T-helper 1 cell (primary cell): ENCODE measurements around the gene IREB2.
"Not testable (repeated sequence)": the region's sequence is repeated elsewhere in the genome, so short reads cannot be mapped to it uniquely, and the experiment has no call there.

Source experiments
- DNase-seq, 5 donors: peaks; one replicate each; pipeline ENCODE4 v3.0.0-alpha.2; 2012 to 2020

The IREB2 gene

GRCh38 chr15:78481917-78482316 is 43.9 kb downstream of the IREB2 start:
- DNase-seq, result no peak

- no peak for DNase-seq
These were observed 54.9 kb downstream of the IREB2 start for GRCh38 chr15:78492872-78493271.

- no peak for DNase-seq
These were observed 63.8 kb downstream of the IREB2 start for GRCh38 chr15:78501857-78502256.

GRCh38 chr15:78502641-78503040 is 64.6 kb downstream of the IREB2 start:
- DNase-seq, result no peak

GRCh38 chr15:78506971-78507830 is 69.2 kb downstream of the IREB2 start, which contains the start of gene HYKK:
Gene HYKK (plus strand): TSS chr15:78507577. CDS start chr15:78513089, 5,512 bp downstream.
- peak; percentile 42 to 82 (median 61) for DNase-seq

GRCh38 chr15:78507831-78508160 is 69.8 kb downstream of the IREB2 start:
- peak in 1 of 5 donors; percentile 1 for DNase-seq

GRCh38 chr15:78508272-78508671 is 70.3 kb downstream of the IREB2 start:
- no peak for DNase-seq

GRCh38 chr15:78509726-78510312 is 71.8 kb downstream of the IREB2 start:
- DNase-seq, result peak in 1 of 5 donors; percentile 27

GRCh38 chr15:78520035-78520434 is 82.0 kb downstream of the IREB2 start:
- not testable (repeated sequence) for DNase-seq

- DNase-seq, result no peak
These were observed 86.2 kb downstream of the IREB2 start for GRCh38 chr15:78524230-78524629.

- no peak for DNase-seq
These were observed 89.3 kb downstream of the IREB2 start for GRCh38 chr15:78527325-78527724.

- no peak for DNase-seq
These were observed 95.3 kb downstream of the IREB2 start for GRCh38 chr15:78533331-78533730.

- no peak for DNase-seq
These were observed 98.1 kb downstream of the IREB2 start for GRCh38 chr15:78536134-78536533.

- no peak for DNase-seq
These were observed 99.4 kb downstream of the IREB2 start for GRCh38 chr15:78537266-78537905.

- DNase-seq, result no peak
These were observed 100.3 kb downstream of the IREB2 start for GRCh38 chr15:78538358-78538757.

- not testable (repeated sequence) for DNase-seq
These were observed 101.6 kb downstream of the IREB2 start for GRCh38 chr15:78539464-78540140.

- peak; percentile 86 to 93 (median 90) for DNase-seq
These were observed 102.3 kb downstream of the IREB2 start, which contains the start of gene PSMA4 for GRCh38 chr15:78540141-78540870. Gene PSMA4 (plus strand): TSS chr15:78540444. CDS start chr15:78541928, 1,484 bp downstream.

- DNase-seq, result peak in 2 of 5 donors; percentile 8 to 43
These were observed 103.1 kb downstream of the IREB2 start for GRCh38 chr15:78540871-78541743.

GRCh38 chr15:78541744-78542034 is 103.7 kb downstream of the IREB2 start:
- DNase-seq, result no peak

- no peak for DNase-seq
These were observed 104.6 kb downstream of the IREB2 start for GRCh38 chr15:78542647-78543046.

GRCh38 chr15:78550194-78550593 is 112.2 kb downstream of the IREB2 start:
- no peak for DNase-seq
